D721Med (cell line): Measurements from ENCODE around the gene PET100.

ENCODE experiments used
- DNase-seq: peaks from one replicate; pipeline ENCODE4 v3.0.0; 2011; ENCODE audit warnings: low spot score; ENCODE audit not compliant: insufficient read length
- FAIRE-seq: peaks from 2 replicates; lab custom pipeline; 2011; peaks lifted over from hg19 to GRCh38; lab: Jason Lieb, UNC
- CTCF ChIP-seq: IDR thresholded peaks from 2 replicates; pipeline ENCODE4 v1.5.1; 2012; ENCODE audit warnings: mild to moderate bottlenecking, control low read depth; ENCODE audit not compliant: insufficient read depth; ENCODE audit errors: missing control alignments

The PET100 gene

GRCh38 chr19:7597689-7598088 is 31.9 kb upstream of the PET100 start:
- no peak for TF ChIP-seq CTCF
- no peak for DNase-seq
- FAIRE-seq, result no peak

GRCh38 chr19:7598180-7598579 is 31.4 kb upstream of the PET100 start:
- FAIRE-seq, result no peak
- no peak for TF ChIP-seq CTCF
- DNase-seq, result no peak

GRCh38 chr19:7600721-7601120 is 28.9 kb upstream of the PET100 start:
- no peak for TF ChIP-seq CTCF
- FAIRE-seq (no peak), DNase-seq (no peak)

- FAIRE-seq, result no peak
- no peak for TF ChIP-seq CTCF
- DNase-seq, result no peak
Observed at GRCh38 chr19:7602240-7602934, 27.2 kb upstream of the PET100 start.

- no peak for TF ChIP-seq CTCF
- DNase-seq, result no peak
- FAIRE-seq, result no peak
Observed at GRCh38 chr19:7602935-7603497, 26.6 kb upstream of the PET100 start.

GRCh38 chr19:7603919-7604318 is 25.7 kb upstream of the PET100 start:
- DNase-seq (no peak), FAIRE-seq (no peak)
- no peak for TF ChIP-seq CTCF
